ENCODE data around the gene COG5. TPM values are rescaled to one million over a fixed set of nuclear protein-coding genes. Genes with fewer than 3 reads are reported as not detected.

COG5 gene
- total RNA-seq, 1 experiment from 2014 or later, result 29.1 TPM

GRCh38 chr7:107501593-107501992, 62.1 kb downstream of the COG5 start:
- no peak for TF ChIP-seq REST (IDR thresholded peaks at IDR 0.05; ENCODE audit: insufficient read depth in 1 of 2, low read depth in 2 of 2, low read length in 1 of 2)
- TF ChIP-seq CTCF (IDR thresholded peaks at IDR 0.05), result peak; percentile 56; the same call in 1 of the 2 replicates
- Histone ChIP-seq H3K27me3 (ENCODE audit: control insufficient read depth, insufficient read depth, low read length) (no peaks in the 10 kb centered on the region), H3K27ac (ENCODE audit: low read length) (no peak overlapping the region), H3K4me3 (ENCODE audit: low read depth in 2 of 2, low read length in 2 of 2) (no peak overlapping the region), H3K4me1 (ENCODE audit: control insufficient read depth, insufficient read depth, low read length) (no peaks in the 10 kb centered on the region), H3K36me3 (ENCODE audit: control insufficient read depth, insufficient read depth, low read length) (no peaks in the 10 kb centered on the region), H3K9me3 (ENCODE audit: control insufficient read depth, insufficient read depth, low read depth, low read length) (no peaks in the 10 kb centered on the region)
- in situ Hi-C loops (cut with HindIII; ENCODE audit: low pct_unique_long_range_greater_than_20kb, low sequenced_read_pairs), result no loop called here
- ChIA-PET POLR2A (no interaction called here), CTCF (interaction anchor here (1.0 kb wide), 1 partner anchor 354 kb away, joined by 3 read pairs; no protein-coding TSS in a partner anchor)
- ATAC-seq (no peak), DNase-seq (ENCODE audit: low read depth, low spot score) (peak; percentile 48)
- no TSS peak for BruUV-seq (replicated peaks)
- intact Hi-C loops (cut with micrococcal nuclease; ENCODE audit: unreplicated experiment), result loop anchor here (2.0 to 5.0 kb wide), 2 partner anchors 39 to 299 kb away; no protein-coding TSS in a partner anchor

- Histone ChIP-seq H3K36me3 (ENCODE audit: control insufficient read depth, insufficient read depth, low read length) (no peaks in the 10 kb centered on the region), H3K4me1 (ENCODE audit: control insufficient read depth, insufficient read depth, low read length) (no peaks in the 10 kb centered on the region), H3K9me3 (ENCODE audit: control insufficient read depth, insufficient read depth, low read depth, low read length) (no peaks in the 10 kb centered on the region), H3K4me3 (ENCODE audit: low read depth in 2 of 2, low read length in 2 of 2) (no peak overlapping the region), H3K27ac (ENCODE audit: low read length) (no peak overlapping the region), H3K27me3 (ENCODE audit: control insufficient read depth, insufficient read depth, low read length) (no peaks in the 10 kb centered on the region)
- intact Hi-C loops (cut with micrococcal nuclease; ENCODE audit: unreplicated experiment) (loop anchor here (2.0 to 5.0 kb wide), 2 partner anchors 37 to 297 kb away; no protein-coding TSS in a partner anchor), in situ Hi-C loops (cut with HindIII; ENCODE audit: low pct_unique_long_range_greater_than_20kb, low sequenced_read_pairs) (no loop called here)
- no TSS peak for BruUV-seq (replicated peaks)
- ChIA-PET CTCF (no interaction called here), POLR2A (interaction anchor here (0.6 kb wide), 1 partner anchor 187 kb away, joined by 4 read pairs; no protein-coding TSS in a partner anchor)
- TF ChIP-seq TCF7L2 (IDR thresholded peaks at IDR 0.05; ENCODE audit: low read depth, low read length), result no peak
- no peak for TF ChIP-seq CTCF (IDR thresholded peaks at IDR 0.05)
- TF ChIP-seq SIN3A (IDR thresholded peaks at IDR 0.05; ENCODE audit: borderline replicate concordance, insufficient read depth, low read depth, low read length), result no peak
- no peak for TF ChIP-seq REST (IDR thresholded peaks at IDR 0.05; ENCODE audit: insufficient read depth in 1 of 2, low read depth in 2 of 2, low read length in 1 of 2)
- no peak for TF ChIP-seq POLR2AphosphoS5 (IDR thresholded peaks at IDR 0.05; ENCODE audit: low read depth, low read length)
- ATAC-seq (no peak), DNase-seq (ENCODE audit: low read depth, low spot score) (no peak)
Observed at GRCh38 chr7:107499731-107500130, 64.0 kb downstream of the COG5 start.
